ENCODE results near the gene XRCC3.
"Not testable (repeated sequence)": the region's sequence is repeated elsewhere in the genome, so short reads cannot be mapped to it uniquely, and the experiment has no call there.

The XRCC3 gene

DNA sequence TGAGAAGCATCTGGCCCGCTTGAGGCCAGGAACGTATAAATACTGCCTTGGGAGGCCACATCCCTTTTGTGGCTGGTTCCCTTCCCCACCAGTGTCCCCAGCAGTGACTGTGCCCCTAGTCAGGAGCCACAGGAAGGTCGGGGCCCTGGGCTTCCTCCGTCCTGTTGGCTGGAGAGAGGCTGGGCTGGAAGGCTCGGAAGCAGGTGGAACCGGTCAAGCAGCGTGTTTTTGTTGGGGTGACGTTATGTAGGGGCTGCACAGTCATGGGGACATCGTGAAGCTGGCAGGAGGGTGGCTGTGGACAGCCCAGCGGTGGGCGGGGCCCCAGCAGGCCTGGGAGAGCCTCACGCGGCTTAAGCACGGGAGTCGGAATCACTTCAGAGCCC, 10.1 kb downstream of the XRCC3 start:
- DNase-seq, result no peak

DNA sequence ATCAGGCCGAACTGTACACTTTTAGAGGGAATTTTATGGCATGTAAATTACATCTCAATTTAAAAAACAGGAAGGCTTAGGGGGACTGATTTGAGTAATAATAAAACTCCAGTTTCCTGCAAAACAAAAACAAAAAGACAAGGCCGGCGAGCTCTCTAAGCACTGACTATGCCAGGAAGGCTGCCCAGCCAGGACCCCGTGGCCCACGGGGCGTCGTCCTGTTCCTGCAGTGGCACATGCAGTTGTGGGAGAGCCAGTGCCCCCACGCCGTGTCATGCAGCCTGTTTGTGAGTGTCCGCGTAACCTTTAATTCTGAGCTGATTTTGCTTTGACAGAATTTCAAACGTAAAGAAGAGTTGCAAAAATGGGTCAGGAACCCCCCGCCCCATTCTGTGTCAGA, 10.5 kb downstream of the XRCC3 start:
- no peak for DNase-seq

DNA sequence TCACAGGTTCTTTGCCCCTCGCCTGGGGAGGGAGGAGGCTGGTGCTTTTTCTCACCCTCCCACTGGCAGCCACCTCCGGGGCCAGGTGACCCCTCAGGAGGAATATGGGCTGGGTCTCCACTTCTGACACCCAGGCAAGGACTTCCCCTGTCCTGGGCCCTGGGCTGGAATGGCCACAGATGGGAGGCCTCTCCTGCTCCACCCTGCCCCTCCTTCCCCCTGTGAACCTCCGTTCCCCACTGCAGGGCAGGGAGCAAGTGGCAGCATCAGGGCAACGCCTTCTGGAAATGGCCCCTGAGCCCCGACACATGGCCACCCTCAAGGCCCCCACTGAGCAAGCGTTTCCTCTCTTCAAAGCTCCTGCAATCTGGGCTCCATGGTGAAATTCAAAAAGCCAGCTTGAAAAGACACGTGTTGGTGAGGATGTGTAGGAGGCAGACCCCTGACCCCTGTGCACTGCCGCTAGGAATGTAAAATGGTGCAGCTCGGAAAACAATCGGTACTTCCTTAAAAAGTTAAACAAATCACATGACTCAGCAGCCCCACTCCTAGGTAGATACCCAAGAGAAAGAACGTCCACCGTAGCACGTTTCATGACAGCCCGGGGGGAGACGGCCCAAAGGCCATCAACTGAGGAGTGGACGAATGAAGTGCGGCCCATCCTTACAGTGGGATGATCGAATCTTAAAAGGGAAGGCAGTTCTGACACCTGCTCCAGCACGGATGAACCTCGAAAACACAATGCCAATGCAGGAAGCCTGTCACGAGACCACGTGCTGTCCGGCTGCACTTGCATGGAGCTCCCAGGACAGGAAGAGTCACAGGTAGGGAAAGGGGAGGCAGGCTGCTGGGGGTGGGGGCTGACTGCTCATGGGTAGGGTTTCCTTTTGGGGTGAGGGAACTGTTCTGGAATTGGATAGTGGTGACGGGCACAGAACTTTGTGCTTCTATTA, 11.5 kb downstream of the XRCC3 start:
- no peak for DNase-seq

DNA sequence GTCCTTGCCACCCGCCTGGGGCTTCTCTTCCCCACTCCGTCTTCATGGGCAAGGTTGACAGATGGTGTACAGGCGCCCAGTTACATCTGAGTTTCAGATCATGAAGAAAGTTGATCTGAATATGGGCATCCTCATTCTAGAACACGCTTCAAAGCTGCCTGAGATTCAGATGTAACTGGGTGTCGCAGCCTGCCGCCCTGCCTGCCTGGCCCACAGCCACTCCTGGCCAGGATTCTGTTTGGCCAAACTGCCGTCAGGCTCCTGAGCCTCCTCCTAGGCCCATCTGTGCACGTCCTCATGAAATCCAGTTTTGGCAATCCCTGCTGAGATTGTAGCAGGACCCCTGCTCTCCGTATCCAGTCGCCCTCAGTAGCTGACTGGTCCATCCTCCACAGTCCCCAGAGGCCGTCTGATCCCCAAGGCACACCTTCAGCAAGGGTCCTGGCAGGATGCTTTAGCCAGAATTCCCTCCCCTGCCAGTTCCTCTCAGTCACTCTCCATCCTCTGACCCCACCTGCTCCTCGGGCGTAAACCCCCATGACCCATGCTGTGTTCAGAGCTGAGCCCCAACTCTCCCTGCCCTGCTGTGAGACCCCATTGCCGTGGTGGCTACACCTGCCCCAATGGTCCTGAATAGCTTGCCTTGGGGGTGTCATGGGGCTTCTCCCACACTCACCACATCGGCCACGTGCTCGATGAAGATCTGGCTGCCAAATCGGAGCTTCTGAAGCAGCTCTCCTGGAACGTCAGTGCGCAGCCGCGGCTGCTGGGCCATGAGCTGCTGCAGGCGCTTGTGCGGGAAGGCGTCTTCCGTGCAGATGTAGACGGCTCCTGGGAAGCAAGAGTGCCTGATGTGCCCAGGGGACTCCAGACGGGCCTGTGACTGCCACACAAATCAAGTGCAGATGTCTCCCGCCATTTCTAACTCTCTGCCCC, 12.5 kb downstream of the XRCC3 start:
- no peak for DNase-seq

DNA sequence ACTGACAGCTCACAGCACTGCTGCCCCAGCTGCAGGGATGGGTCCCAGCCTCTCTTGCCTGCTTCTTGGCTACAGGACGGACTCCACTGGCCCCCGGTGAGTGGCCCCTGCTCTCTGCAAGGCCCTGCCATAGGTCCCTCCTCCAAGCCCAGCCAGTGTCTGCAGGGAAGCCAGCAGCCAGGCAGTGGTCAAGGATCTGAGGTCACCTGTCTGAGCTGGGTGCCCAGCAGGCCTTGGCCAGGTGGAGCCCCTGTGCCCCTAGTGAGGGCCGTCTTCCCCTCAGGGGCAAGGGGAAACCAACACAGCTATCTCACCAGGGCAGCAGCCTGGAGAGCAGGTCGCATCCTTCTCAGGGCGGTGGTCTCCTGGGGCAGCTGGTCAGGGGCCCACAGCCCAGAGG, 13.2 kb downstream of the XRCC3 start:
- DNase-seq, result no peak

DNA sequence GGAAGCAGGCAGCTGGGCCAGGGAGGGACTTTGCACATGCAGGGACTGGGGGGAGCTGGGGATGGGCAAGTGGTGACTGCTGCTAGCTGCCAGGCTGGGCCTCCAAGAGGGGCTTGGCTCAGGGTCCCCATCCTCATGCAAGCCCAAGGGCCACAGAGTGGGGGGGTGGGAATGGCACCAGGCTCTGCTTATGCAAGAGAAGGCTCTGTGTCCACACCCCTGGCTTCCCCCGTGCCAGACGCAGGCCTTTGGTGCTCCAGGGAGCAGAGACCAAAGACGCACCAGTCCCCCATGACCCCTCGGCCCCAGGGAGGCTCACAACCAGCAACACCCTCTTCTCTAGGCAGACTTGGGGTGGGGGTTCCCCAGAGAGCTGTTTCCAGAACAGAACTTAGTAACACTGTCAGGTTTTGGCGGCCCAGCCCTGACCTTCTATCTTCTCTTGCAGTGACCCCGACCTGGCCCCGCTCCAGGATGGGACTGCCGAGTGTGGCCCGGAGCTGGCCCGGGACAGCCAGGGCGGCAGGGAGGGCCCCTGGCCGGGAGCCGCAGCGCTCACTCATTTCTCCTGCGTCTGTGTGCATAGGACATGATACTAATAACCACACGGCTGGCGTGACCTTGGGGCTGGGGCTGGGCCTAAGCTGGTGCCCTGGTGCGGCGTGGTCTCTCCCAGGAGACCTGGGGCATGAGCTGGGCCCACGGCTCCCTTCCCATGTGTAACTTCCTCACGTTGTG, 14.3 kb downstream of the XRCC3 start:
- DNase-seq, result no peak

DNA sequence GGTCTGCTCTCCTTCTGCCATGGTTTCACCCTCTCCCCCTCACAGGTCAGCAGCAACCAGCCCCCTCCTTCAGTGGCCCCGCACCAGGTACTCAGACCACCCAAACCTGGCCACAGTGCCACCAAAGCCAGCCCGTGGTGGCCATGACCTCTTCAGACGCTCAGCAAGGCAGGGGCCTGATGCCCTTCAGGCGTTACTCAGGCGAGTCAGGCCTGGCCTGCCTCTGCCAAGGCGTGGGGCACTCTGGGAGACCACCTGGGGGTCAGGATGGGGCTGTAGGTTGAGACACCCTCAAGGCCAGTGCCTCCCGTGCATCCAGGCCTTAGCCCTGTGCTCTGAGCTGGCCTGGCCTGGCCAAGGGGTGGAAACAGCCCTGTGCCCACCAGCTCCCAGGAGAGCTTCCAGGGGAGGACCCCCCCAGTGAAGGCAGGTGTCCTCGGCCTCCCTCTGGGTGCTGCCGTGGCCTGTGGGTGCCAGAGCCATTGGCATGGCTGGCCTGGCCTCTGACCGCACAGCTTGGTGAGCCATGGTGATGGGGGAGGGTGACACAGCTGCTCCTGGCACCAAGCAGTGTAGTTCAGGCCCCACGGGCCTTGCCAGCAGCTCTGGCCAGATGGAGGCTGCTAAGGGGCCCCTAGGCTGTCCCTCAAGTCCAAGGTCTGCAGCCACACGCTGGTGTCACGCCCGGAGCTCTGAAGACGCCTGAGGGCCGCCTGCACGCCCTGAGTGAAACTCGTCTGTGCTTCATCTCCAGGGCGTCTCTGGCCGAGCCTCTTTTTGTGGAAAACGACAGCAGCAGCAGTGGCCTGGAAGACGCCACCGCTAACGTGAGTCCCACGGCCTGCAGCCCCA, 15.1 kb downstream of the XRCC3 start:
- DNase-seq, result no peak

DNA sequence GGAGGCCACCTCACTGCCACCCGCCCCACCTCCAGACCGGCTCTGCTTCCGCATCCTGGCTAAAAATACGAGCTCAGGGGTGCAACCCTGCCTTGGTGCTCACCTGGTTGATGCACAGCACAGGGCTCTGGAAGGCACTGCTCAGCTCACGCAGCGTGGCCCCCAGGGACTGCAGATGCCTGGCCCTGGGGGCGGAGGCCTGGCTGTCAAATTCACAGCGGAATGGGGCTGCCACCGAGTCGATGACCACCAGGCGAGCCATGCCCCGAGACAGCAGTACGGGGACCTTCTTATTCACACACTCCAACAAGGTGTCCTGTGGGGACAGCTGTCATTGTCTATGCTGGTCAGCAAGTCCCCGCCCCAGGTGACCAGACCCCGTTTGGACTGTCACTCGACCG, 16.0 kb downstream of the XRCC3 start:
- DNase-seq, result no peak

DNA sequence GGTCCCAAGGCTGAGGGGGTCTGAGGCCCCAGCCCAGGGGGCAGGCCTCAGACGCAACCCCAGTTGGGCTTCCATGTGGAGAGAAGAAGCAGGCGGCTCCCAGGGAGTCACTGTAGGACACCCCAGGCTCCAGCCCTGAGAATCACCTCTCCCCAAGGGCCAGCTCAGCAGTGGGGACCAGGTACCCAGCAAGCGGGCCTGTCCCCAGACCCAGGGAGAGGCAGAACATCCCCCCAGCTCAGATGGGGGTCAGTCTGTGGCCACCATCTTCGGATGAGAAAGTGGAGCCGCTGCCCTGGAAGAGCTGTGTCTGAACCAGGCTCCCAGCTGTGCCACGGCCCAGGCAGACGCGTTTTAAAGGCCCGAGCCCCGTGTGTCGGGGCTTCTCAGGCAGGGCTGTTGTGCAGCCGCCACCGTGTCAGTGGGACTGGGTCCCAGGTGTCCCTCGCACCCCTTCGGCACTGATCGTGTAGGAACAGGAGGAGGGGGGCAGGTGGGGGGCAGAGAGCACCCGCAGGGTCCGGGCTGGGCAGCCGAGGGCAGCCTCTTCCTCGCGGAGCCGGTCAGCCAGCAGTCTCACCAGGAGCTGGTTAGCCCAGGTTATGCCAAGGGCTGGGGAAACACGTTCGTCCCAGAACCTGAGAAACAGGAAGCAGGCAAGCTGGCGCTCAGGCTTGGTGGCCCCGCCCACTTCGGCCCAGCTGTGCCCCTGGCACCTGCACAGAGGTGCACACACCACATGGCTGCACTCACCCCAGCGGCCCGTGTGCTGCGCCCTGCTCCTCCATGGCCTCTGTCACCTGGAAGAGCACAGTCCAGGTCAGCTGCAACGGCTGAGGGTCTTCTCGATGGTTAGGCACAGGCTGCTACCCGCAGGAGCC, 16.6 kb downstream of the XRCC3 start:
- DNase-seq, result no peak

DNA sequence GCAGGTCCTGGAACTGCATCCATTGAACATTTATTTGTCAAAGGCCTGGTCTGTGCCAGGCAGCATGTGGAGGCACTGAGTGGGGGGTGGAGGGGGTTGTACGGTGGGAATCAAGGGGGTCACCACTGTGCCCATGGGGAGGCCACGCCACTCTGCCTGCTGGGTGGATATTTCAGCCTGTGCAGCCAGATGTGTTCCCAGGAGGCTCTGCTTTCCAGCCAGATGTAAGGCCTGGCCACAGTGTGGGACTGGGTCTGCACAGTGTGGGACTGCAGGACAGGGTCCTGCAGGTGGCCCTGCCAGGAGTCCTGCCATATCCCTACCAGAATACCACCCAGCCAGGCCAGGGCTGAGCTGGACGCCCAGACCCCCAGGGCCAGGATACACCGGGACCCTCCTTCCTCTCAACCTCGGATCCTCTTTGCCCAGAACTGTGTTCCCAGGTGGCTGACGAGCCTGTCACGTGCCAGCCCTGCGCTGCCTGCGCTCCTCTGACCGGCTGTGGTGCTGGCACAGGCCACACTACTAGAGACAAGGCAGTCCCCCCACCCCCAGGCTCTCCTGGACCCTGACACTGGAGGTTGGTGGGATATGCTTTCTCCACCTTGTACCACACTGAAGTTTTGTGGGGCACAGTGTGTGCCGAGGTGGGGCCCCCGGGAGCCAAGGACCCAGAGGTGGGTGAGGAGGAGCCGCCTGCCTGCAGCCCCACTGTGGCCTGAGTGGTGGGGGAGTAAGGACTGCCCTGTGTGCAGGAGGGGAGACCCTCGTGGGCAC, 17.5 kb downstream of the XRCC3 start:
- no peak for DNase-seq

DNA sequence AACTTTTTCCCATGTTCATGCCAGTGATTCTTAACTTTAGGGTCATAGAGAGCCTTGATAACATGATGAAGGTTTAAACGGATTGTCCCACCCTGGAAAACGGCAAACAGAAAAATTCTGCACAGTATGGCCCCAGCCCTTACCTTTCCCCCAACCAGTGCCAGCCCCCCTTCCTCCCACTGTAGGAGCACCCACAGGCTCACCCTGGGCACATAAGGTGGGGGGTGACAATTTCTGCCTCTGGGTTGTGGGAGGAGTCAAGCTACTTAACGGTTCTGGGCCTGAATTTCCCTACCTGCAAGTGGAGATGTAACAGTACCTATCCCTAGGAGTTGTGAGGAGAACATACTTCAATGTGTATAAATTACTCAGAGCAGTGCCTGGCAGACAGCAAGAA, 18.0 kb downstream of the XRCC3 start:
- no peak for DNase-seq

DNA sequence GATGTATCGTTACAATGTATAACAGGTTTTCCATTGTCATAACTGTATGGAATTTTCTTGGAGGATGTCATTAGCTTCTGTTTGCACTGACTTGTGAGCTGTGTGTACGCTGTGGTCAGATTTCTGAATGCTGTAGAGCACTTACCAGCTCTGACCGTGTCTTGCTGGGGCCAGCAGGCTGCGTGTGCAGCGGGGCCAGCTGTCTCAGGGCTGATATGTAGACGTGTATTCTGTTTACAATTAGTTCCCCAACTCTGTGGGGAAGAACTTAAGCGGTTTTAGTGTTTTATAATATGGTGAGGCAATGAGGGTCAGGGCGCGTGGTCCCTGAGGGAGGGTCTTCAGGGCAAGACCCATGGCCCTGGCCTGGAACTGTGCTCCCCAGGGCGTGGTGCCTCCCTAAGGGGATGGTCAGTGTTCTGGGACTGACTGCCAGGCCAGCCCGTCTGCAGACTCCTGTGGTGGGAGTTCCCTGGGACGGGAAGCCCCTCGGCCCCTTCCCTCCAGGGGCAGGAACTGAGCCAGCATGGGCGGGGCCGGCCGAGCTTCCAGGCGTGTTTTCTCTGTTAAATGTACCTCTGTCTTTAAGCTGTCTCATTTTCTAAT, 18.7 kb downstream of the XRCC3 start:
- peak; percentile 33 for DNase-seq

DNA sequence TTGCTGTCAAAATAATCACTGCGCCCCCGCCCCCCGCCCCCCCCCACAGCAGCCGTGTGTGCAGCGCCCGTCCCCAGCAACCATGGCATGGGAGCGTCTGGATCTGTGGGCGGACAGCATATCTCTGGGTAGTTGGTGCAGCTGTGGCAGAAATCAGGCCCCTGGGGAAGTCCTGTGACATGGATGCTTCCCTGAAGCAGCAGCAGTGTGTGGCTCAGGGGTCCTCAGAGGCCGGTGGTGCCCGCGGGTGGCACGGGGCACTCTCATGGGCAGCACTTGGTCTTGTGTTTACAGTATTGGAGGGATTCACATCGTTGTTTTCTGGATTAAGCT, 19.2 kb downstream of the XRCC3 start:
- no peak for DNase-seq

DNA sequence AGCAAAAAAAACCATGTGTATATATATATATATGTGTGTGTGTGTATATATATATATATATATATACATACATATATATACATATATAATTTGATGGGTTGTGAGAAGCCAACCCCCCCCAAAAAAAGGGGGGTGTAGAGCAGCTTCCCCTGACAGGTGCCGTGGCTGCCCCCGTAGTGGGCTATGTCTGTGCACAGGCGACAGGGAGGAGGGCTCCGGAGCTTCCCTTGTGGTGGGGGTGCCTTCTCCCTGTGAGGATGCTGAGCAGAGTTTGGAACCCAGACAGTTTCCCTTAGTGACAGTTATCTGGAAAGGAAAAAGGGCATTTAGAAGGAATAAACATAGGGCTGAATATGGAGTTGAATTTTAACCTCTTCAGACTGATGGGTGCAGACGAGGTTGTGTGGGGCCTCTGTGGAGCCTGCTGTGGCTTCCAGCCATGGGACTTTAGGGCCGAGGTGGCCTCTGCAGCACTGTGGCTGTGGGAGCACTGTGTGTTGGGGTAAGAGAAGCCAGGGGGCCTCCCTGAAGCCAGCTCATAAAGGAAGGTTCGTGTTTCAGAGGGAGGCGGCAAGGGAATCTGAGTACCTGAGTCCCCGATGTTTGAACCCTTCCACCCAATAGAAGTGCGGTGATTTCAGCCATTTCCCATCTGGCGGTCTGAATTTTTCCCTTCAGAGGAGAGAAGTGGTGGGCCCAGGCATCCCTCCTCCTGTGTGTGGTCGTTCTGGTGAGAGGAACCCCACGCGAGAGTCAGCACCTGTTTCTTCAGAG, 19.8 kb downstream of the XRCC3 start:
- no peak for DNase-seq

DNA sequence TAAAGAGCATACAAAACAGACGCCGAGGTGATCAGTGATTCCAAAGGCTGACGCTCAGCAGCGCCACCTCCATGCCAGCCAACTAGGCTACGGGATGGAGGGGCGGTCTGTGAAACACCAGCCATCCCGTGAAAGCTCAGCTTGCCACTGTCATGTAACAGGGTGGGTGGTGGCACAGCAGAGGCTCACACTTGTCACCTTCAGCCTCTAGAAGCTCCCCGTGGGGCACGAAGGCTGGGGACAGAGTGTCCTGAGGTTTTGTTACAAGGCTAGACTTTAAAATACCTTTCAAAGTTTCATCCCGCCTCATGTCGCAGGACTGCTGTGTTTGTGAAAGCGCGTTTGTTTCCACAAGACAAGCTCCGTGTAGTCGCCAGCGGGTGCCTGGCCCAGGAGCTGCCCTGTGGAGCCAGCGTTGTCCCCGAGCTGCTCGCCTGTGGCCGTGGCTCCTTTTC, 20.7 kb downstream of the XRCC3 start:
- no peak for DNase-seq

DNA sequence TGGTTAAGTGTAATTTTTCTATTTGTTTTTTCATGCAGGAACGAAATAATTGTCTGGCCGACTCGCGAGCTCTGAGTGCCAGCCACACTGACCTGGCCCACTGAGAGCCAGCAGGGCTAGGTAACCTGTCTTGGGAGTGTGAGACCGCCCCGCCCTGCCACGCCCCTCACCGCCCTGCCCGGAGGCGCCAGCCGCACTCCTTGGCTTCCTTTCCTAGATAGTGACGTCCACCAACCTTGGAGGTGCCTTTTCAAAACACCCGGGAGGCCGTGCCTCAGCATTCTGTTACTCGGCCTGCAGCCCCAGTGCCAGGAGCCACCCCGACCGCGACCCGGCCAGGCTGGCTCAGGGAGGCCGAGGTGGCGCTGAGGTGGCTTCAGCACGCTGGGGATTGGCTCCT, 21.7 kb downstream of the XRCC3 start:
- no peak for DNase-seq

DNA sequence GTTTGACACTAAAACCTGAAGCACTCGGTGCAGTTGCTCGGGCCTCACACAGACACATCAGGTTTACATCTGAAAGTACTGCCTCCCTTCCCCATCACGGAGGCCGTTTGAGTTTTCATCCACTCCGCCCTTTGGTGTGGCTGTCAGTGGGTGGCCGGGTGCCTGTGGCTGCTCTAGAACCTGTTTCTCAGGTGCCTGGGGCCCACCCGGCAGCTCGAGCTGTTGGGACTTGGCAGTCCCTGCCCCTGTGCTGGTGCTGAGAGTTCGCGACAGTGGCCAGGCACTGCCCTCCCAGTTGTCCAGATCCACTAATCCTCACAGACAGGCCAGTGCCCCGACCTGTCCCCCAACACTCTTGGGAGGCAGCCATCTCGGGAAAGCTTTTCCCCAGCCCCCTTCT, 22.4 kb downstream of the XRCC3 start:
- no peak for DNase-seq

DNA sequence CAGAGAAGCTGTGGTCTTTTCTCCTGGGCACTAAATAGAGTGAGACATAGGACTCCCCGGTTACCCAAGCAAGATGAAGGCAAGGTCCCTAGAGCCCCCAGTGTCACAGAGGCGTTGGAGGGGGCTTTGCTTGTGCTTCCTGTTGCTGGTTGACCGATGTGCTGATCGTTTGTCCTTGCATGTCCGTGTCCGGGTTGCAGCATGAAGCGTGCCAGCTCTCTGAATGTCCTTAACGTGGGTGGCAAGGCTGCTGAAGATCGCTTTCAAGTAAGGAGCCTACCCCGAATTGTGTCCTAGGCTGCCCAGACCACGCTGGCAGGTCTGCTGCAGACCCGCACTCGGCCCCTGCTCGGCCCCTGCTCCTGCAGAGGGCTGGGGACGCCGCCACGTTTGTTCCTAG, 23.1 kb downstream of the XRCC3 start:
- no peak for DNase-seq

DNA sequence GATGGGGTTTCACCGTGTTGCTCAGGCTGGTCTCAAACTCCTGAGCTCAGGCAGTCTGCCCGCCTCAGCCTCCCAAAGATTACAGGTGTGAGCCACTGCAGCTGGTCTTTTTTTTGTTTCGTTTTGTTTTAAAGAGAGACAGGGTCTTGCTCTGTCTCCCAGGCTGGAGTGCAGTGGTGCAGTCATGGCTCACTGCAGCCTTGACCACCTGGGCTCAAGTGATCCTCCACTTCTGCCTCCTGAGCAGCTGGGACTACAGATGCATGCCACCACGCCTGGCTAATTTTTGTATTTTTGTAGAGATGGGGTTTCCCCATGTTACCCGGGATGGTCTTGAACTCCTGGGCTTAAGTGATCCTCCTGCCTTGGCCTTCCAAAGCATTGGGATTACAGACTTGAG, 23.6 kb downstream of the XRCC3 start:
- not testable (repeated sequence) for DNase-seq

Measured in NCI-H2107 (cell line).